Measurements from ENCODE around the gene SRL. TPM values are rescaled to one million over a fixed set of nuclear protein-coding genes. Genes with fewer than 3 reads are reported as not detected.

The SRL gene
- polyA plus RNA-seq, 4 donors = 0.45 to 3.2 (median 2.6) TPM

DNA sequence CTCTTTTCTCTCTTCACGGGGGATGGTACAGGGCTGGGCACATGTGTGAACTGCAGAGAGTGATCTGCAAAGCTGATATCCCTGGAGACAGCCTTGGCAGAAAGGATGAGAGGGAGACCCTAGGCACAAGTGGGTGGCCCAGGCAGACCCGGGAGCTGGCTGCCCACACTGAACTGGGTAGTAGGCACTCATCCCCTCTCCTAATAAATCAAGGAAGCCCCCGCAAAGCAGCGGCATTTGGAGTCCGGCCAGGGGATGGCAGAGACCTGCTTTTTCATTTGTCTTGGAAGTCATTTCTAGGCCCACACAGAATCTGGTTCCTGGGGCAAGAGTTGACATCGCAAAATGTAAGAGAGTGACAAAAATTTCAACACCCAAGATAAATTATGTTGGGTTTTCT lies 34.0 kb upstream of the SRL start:
- H3K9me3 ChIP-seq (ENCODE audit: control insufficient read depth in 2 of 2, insufficient read depth in 1 of 2, low read depth in 1 of 2, low read length in 1 of 2) = peaks cover 0 to 3% of the 10 kb centered on the region in 2 donors
- no peak overlapping the region for H3K4me3 ChIP-seq (ENCODE audit: low read depth in 1 of 3, low read length in 3 of 3)
- DNase-seq = no peak
- no peaks in the 10 kb centered on the region for H3K36me3 ChIP-seq (ENCODE audit: control insufficient read depth in 3 of 3, insufficient read depth in 2 of 3, low read depth in 1 of 3, low read length in 3 of 3)
- no peaks in the 10 kb centered on the region for H3K27me3 ChIP-seq (ENCODE audit: control insufficient read depth in 3 of 3, insufficient read depth in 3 of 3, low read length in 3 of 3)
- no peak for FAIRE-seq
- H3K4me1 ChIP-seq (ENCODE audit: control insufficient read depth in 3 of 3, insufficient read depth in 2 of 3, low read depth in 1 of 3, low read length in 2 of 3) = peaks cover 0 to 4% (median 2%) of the 10 kb centered on the region in 3 donors
- 88 to 91% (median 90%) methylated on average over 6 of the region's 6 CpGs for WGBS, 3 donors
- no peak overlapping the region for H3K27ac ChIP-seq (ENCODE audit: low read depth in 1 of 3, low read length in 2 of 3)

DNA sequence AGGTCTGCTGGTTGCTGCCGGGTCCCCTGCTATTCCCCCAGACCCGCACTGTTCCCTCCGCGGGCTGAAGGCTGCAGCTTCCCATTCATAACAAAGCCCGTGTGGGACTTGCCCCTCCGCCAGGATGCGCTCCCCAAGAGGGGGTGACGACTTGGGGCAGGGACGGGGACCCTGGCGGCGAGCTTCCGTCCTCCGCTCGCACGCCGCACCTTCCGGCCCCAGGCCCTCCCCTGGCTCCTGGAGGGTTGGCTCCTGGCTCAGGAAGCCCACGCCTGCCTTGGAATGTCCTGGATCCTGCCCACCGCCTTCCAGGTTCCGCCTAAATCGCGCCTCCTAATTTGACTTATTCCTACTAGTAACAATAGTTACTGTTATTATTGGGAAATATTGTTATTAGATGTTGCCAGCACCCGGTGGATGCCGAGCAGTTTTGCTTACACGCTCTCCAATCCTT lies 32.0 kb upstream of the SRL start:
- no peaks in the 10 kb centered on the region for H3K27me3 ChIP-seq (ENCODE audit: control insufficient read depth in 3 of 3, insufficient read depth in 3 of 3, low read length in 3 of 3)
- 0 to 3% (median 2%) methylated on average over 19 to 25 of the region's 25 CpGs for WGBS, 3 donors
- H3K9me3 ChIP-seq (ENCODE audit: control insufficient read depth in 2 of 2, insufficient read depth in 1 of 2, low read depth in 1 of 2, low read length in 1 of 2) = no peaks in the 10 kb centered on the region
- H3K27ac ChIP-seq (ENCODE audit: low read depth in 1 of 3, low read length in 2 of 3) = peak overlapping the region; percentile 27 to 89 (median 72)
- H3K4me1 ChIP-seq (ENCODE audit: control insufficient read depth in 3 of 3, insufficient read depth in 2 of 3, low read depth in 1 of 3, low read length in 2 of 3) = peaks cover 0 to 8% (median 7%) of the 10 kb centered on the region in 3 donors
- H3K36me3 ChIP-seq (ENCODE audit: control insufficient read depth in 3 of 3, insufficient read depth in 2 of 3, low read depth in 1 of 3, low read length in 3 of 3) = peaks cover 0 to 15% (median 0%) of the 10 kb centered on the region in 3 donors
- peak in 1 of 2 donors; percentile 47 for DNase-seq
- no peak for FAIRE-seq
- peak overlapping the region; percentile 59 to 97 (median 66) for H3K4me3 ChIP-seq (ENCODE audit: low read depth in 1 of 3, low read length in 3 of 3)

DNA sequence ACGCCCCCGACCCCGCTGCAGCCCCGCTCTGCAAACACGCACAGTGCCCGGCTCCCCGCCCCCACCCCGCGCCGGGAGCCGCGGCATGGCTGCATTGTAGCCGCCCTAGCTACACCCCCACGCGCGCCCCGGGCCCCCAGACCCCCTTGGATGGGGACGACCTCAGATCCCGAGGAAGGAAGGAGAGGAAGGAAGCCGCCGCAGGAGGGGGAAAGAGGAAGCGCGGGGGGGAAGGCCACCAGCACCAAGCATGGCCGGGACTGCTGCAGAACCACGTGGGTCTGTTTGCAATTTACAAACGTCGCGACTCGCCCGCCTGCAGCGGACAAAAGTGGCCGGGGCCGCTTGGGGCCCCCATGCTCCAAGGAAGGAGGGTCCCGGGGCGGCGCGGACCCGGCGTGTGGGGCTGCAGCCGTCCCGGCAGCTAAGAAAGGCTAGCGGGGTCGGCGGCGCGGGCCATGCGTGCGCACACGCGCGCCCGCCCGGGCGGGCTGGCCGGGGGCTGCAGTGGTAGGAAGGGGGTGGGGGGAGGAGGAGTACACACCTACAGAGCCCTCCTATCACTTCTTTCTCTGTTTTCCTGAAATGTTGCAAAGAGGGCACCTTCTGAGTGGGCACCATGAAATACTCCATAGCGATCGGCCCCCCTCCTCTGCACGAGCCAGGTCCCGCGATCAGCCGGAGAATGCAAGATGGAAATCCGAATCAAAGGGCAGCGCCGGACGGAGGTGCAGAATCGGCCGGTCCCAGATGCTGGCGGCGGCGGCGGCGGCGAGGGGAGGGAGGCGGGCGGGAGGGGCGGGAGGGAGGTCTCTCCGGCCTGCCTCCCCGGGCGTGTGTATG lies 30.5 kb upstream of the SRL start:
- peaks cover 0 to 26% (median 0%) of the 10 kb centered on the region in 3 donors for H3K36me3 ChIP-seq (ENCODE audit: control insufficient read depth in 3 of 3, insufficient read depth in 2 of 3, low read depth in 1 of 3, low read length in 3 of 3)
- no peaks in the 10 kb centered on the region for H3K9me3 ChIP-seq (ENCODE audit: control insufficient read depth in 2 of 2, insufficient read depth in 1 of 2, low read depth in 1 of 2, low read length in 1 of 2)
- DNase-seq (peak; percentile 39 to 76), FAIRE-seq (no peak)
- H3K4me3 ChIP-seq (ENCODE audit: low read depth in 1 of 3, low read length in 3 of 3) = peak overlapping the region; percentile 59 to 97 (median 66)
- 0 to 1% (median 1%) methylated on average over 30 to 79 of the region's 79 CpGs for WGBS, 3 donors
- peak overlapping the region; percentile 37 to 92 (median 54) for H3K27ac ChIP-seq (ENCODE audit: low read depth in 1 of 3, low read length in 2 of 3)
- H3K4me1 ChIP-seq (ENCODE audit: control insufficient read depth in 3 of 3, insufficient read depth in 2 of 3, low read depth in 1 of 3, low read length in 2 of 3) = peaks cover 0 to 8% (median 7%) of the 10 kb centered on the region in 3 donors
- no peaks in the 10 kb centered on the region for H3K27me3 ChIP-seq (ENCODE audit: control insufficient read depth in 3 of 3, insufficient read depth in 3 of 3, low read length in 3 of 3)

- Histone ChIP-seq H3K27me3 (ENCODE audit: control insufficient read depth in 3 of 3, insufficient read depth in 3 of 3, low read length in 3 of 3) (no peaks in the 10 kb centered on the region), H3K4me3 (ENCODE audit: low read depth in 1 of 3, low read length in 3 of 3) (peak overlapping the region; percentile 59 to 97 (median 66)), H3K36me3 (ENCODE audit: control insufficient read depth in 3 of 3, insufficient read depth in 2 of 3, low read depth in 1 of 3, low read length in 3 of 3) (peaks cover 0 to 28% (median 0%) of the 10 kb centered on the region in 3 donors), H3K27ac (ENCODE audit: low read depth in 1 of 3, low read length in 2 of 3) (peak overlapping the region; percentile 79 to 92 (median 92)), H3K9me3 (ENCODE audit: control insufficient read depth in 2 of 2, insufficient read depth in 1 of 2, low read depth in 1 of 2, low read length in 1 of 2) (no peaks in the 10 kb centered on the region), H3K4me1 (ENCODE audit: control insufficient read depth in 3 of 3, insufficient read depth in 2 of 3, low read depth in 1 of 3, low read length in 2 of 3) (peaks cover 0 to 8% (median 7%) of the 10 kb centered on the region in 3 donors)
- DNase-seq = peak; percentile 90 to 96
- no peak for FAIRE-seq
- 0% methylated on average over 47 to 72 of the region's 72 CpGs for WGBS, 3 donors
These were observed 29.6 kb upstream of the SRL start for GRCh38 chr16:4271176-4272113.

- Histone ChIP-seq H3K27ac (ENCODE audit: low read depth in 1 of 3, low read length in 2 of 3) (no peak overlapping the region), H3K4me3 (ENCODE audit: low read depth in 1 of 3, low read length in 3 of 3) (peak overlapping the region in 1 of 3 donors; percentile 66), H3K4me1 (ENCODE audit: control insufficient read depth in 3 of 3, insufficient read depth in 2 of 3, low read depth in 1 of 3, low read length in 2 of 3) (peaks cover 0 to 8% (median 7%) of the 10 kb centered on the region in 3 donors), H3K27me3 (ENCODE audit: control insufficient read depth in 3 of 3, insufficient read depth in 3 of 3, low read length in 3 of 3) (no peaks in the 10 kb centered on the region), H3K9me3 (ENCODE audit: control insufficient read depth in 2 of 2, insufficient read depth in 1 of 2, low read depth in 1 of 2, low read length in 1 of 2) (no peaks in the 10 kb centered on the region), H3K36me3 (ENCODE audit: control insufficient read depth in 3 of 3, insufficient read depth in 2 of 3, low read depth in 1 of 3, low read length in 3 of 3) (peaks cover 0 to 35% (median 0%) of the 10 kb centered on the region in 3 donors)
- FAIRE-seq (no peak), DNase-seq (no peak)
- WGBS, 3 donors = 75 to 81% (median 78%) methylated on average over 7 of the region's 7 CpGs
These were observed 28.7 kb upstream of the SRL start for GRCh38 chr16:4270595-4270994.

- DNase-seq (no peak), FAIRE-seq (no peak)
- 77 to 88% (median 85%) methylated on average over 5 of the region's 5 CpGs for WGBS, 3 donors
- Histone ChIP-seq H3K4me3 (ENCODE audit: low read depth in 1 of 3, low read length in 3 of 3) (no peak overlapping the region), H3K9me3 (ENCODE audit: control insufficient read depth in 2 of 2, insufficient read depth in 1 of 2, low read depth in 1 of 2, low read length in 1 of 2) (no peaks in the 10 kb centered on the region), H3K36me3 (ENCODE audit: control insufficient read depth in 3 of 3, insufficient read depth in 2 of 3, low read depth in 1 of 3, low read length in 3 of 3) (peaks cover 0 to 38% (median 0%) of the 10 kb centered on the region in 3 donors), H3K27me3 (ENCODE audit: control insufficient read depth in 3 of 3, insufficient read depth in 3 of 3, low read length in 3 of 3) (no peaks in the 10 kb centered on the region), H3K27ac (ENCODE audit: low read depth in 1 of 3, low read length in 2 of 3) (no peak overlapping the region), H3K4me1 (ENCODE audit: control insufficient read depth in 3 of 3, insufficient read depth in 2 of 3, low read depth in 1 of 3, low read length in 2 of 3) (peaks cover 0 to 9% (median 7%) of the 10 kb centered on the region in 3 donors)
These were observed 28.2 kb upstream of the SRL start for GRCh38 chr16:4270091-4270490.

DNA sequence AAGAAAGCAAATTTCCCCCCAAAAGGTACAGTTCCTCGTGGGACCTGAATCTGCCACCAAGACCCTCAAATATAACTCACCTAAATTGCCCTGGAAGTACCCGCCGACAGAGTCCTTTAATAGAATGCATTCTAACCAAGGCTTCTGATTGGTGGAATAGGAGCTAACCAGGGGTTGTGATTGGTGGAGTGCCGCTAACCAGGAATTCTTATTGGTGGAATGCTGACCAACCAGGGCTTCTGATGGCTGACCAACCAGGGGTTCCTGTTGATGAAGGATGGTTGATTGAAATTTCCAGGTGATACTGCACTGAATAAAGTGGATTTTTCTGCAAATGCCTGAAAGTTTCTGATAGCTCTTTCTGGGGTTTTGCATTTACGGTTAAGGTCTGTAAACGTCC lies 24.5 kb upstream of the SRL start:
- DNase-seq (no peak), FAIRE-seq (no peak)
- H3K27ac ChIP-seq (ENCODE audit: low read depth in 1 of 3, low read length in 2 of 3) = no peak overlapping the region
- no peaks in the 10 kb centered on the region for H3K9me3 ChIP-seq (ENCODE audit: control insufficient read depth in 2 of 2, insufficient read depth in 1 of 2, low read depth in 1 of 2, low read length in 1 of 2)
- no peak overlapping the region for H3K4me3 ChIP-seq (ENCODE audit: low read depth in 1 of 3, low read length in 3 of 3)
- peaks cover 0 to 71% (median 2%) of the 10 kb centered on the region in 3 donors for H3K36me3 ChIP-seq (ENCODE audit: control insufficient read depth in 3 of 3, insufficient read depth in 2 of 3, low read depth in 1 of 3, low read length in 3 of 3)
- no peaks in the 10 kb centered on the region for H3K27me3 ChIP-seq (ENCODE audit: control insufficient read depth in 3 of 3, insufficient read depth in 3 of 3, low read length in 3 of 3)
- H3K4me1 ChIP-seq (ENCODE audit: control insufficient read depth in 3 of 3, insufficient read depth in 2 of 3, low read depth in 1 of 3, low read length in 2 of 3) = peaks cover 0 to 24% (median 11%) of the 10 kb centered on the region in 3 donors
- 91 to 93% (median 93%) methylated on average over 6 of the region's 6 CpGs for WGBS, 3 donors

DNA sequence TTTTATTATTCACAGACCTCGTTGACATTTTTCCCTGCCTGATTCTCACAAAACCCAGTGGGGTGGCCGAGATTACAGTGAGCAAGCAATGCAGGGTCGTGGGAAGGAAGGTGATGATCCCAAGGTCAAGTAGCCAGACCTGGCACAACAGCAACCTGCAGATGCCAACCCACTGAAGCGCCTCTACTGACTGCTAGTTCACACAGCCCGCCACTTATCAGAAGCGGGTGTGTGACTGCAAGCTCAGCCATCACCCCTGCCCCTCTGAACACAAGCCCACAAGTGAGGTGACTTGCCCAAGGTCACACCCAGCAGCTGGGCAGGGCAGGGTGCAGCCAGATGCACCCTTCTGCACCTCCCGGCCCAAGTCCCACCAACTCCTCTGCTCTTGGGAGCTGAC lies 23.8 kb upstream of the SRL start:
- no peak overlapping the region for H3K27ac ChIP-seq (ENCODE audit: low read depth in 1 of 3, low read length in 2 of 3)
- FAIRE-seq = no peak
- no peaks in the 10 kb centered on the region for H3K27me3 ChIP-seq (ENCODE audit: control insufficient read depth in 3 of 3, insufficient read depth in 3 of 3, low read length in 3 of 3)
- H3K4me3 ChIP-seq (ENCODE audit: low read depth in 1 of 3, low read length in 3 of 3) = no peak overlapping the region
- peak in 1 of 2 donors; percentile 29 for DNase-seq
- peaks cover 1 to 25% (median 8%) of the 10 kb centered on the region in 3 donors for H3K4me1 ChIP-seq (ENCODE audit: control insufficient read depth in 3 of 3, insufficient read depth in 2 of 3, low read depth in 1 of 3, low read length in 2 of 3)
- peaks cover 0 to 76% (median 2%) of the 10 kb centered on the region in 3 donors for H3K36me3 ChIP-seq (ENCODE audit: control insufficient read depth in 3 of 3, insufficient read depth in 2 of 3, low read depth in 1 of 3, low read length in 3 of 3)
- no peaks in the 10 kb centered on the region for H3K9me3 ChIP-seq (ENCODE audit: control insufficient read depth in 2 of 2, insufficient read depth in 1 of 2, low read depth in 1 of 2, low read length in 1 of 2)
- WGBS, 3 donors = 20 to 68% (median 34%) methylated on average over 7 of the region's 7 CpGs
